HG03439 (cell line): Measurements from ENCODE around the gene EIF5A2.

Experiments used
- ATAC-seq: cut with Tn5 transposase; IDR thresholded peaks from one replicate; pipeline ENCODE4 v1.9.1; 2021; ENCODE audit warnings: mild to moderate bottlenecking, moderate library complexity; ENCODE audit not compliant: unreplicated experiment

EIF5A2 gene

DNA sequence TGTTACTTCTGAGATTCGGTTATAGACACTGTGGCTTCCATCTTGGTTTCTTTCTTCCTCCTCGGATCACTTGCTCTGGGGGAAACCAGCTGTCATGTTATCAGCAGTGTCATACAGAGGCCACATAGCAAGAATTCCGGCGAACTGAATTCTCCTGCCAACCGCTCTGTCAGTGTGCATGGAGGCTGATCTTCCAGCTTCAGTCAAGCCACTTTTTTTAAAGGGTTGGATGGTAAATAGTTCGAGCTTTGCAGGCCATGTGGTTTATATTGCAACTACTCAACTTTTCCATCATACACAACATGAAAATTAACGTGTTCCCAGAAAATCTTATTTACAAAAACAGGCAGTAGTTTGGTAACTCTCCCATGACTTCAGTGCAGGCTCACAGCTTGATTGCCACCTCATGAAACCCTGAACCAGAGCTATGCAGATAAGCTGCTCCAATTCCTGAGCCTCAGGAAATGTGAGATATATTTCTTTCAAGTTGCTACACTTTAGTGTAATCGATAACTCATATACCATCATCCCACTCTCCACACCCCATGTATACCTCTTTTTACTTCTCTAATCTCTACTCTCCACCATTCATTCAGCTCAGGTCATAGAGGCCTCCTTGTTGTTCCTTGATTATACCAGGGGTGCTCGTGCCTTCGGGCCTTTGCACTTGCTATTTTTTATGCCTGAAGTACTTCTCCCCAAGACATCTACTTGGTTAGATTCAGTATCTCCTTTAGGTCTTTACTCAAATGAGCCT is 45.6 kb downstream of the EIF5A2 start:
- ATAC-seq, result no peak

DNA sequence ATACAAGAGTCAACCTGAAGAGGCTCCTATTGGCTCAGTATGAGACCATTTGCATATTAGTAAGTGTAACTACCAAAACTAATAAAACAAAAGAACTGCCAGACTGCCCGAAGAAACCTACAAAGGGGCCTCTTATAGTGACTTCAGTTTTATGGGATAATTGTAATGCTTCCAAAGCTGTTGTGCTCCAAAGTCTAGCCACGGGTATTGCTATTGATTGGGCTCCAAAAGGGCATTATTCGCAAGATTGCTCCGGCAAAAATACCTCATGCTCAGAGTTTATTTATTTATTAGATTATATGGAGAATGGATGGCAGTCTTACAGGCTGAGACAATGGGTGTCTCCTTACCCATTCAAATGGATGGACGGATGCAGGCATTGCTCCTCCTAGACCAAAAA is 49.8 kb downstream of the EIF5A2 start:
- no peak for ATAC-seq

DNA sequence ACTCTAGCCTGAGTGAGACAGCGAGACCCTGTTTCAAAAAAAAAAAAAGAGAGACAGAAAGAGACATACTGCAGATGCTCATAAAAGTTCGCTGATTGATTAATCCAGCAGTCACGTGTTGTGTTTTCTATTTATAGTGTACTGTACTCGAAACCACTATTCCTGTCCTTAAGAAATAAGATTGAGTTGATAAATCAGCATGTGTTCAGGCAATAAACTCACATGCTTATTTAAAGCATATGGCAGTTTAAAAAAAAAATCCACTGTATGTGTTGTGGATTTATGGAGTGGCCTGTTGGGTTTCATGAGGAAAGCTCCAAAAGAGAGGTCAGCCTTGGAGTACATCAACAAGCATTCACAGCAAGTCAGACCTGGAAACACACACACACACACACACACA is 56.1 kb downstream of the EIF5A2 start:
- ATAC-seq, result no peak

DNA sequence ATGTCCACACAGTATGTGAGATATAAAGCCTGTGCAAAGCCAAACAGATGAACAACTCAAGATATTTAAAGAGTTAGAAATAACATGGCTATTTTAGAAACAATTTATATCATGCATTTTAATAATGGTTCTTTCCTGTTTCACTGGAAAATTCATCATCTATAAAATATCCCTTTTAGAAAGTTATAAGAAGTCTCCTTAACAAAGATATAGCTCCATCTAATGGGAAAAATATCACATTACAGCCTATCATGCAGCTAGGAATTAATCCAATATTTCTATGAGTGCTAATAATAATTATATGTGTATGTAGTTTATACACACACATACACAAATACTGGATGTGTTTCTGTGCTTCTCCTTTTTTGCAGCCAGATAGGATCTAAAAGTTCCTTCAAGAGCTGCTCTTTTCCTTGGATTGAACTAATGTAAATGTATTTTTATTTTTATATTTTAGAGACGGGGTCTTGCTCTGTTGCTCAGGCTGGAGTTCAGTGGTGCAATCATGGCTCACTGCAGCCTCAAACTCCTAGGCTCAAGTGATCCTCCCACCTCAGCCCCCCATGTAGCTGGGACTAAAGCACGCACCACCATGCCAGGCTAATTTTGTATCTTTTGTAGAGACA is 60.0 kb downstream of the EIF5A2 start:
- ATAC-seq, result no peak

DNA sequence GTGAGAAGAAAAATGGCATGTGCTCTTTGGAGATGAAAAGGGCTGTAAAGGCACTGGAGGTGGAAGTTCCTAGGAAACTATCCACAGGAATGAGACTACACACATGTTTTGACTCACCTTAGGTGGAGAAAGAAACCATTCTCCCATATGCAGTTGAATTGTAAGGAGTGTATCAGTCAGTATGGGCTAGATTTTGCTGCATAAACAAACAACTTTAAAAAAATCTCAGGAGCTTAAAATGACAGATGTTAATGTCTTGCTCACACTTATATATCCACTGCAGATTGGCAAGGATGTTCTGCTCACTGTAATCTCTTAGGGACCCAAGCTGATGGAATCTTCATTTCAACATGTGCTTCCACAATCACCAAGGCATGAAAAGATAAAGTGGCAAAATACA is 64.1 kb downstream of the EIF5A2 start:
- no peak for ATAC-seq

DNA sequence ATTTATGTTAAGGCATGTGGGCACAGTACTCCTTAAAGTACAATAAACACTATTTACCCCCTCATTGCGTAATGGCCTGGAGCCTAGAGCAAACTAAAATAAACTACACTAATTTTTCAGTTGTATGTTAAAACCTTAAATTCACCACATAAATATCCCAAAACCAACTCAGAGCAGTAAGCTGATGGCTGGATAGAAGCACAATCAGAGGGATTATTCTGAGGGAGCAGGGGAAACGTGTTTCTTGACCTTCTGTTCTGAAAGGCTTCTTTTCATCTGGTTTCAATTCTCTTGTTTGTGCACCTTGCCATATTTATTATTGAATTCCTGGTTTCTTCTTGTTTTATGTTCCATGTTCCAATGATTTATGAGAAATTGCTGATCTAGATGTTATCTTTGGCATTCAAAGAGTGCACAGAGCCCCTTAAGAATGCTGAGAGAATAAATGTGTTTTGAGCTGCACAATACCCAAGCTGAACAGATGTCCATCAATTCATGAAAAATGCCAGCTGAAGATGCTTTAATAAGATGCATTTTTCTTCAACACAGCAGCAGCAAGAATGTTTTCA is 68.1 kb downstream of the EIF5A2 start:
- ATAC-seq, result no peak

DNA sequence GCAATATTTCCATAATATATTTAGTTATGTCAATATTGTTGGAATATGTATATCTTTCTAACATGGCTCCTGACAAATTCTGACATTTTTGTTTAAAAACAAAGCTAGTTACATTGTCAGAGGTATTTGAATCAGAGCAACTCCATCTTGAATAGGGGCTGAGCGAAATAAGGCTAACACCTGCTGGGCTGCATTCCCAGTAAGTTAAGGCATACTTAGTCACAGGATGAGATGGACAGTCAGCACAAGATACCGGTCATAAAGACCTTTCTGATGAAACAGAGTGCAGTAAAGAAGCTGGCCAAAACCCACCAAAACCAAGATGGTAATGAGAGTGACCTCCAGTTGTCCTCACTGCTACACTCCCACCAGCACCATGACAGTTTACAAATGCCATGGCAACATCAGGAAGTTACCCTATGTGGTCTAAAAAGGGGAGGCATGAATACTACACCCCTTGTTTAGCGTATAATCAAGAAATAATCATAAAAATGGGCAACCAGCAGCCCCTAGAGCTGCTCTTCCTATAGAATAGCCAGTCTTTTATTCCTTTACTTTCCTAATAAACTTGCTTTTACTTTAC is 68.8 kb downstream of the EIF5A2 start:
- no peak for ATAC-seq
